NCI-H1694 (cell line): ENCODE results near the gene LOXHD1.

Experiments
- DNase-seq: peaks from one replicate; lab custom pipeline; 2025; lab: John Stamatoyannopoulos, UW

LOXHD1 gene

GRCh38 chr18:46445522-46446313, 211.3 kb downstream of the LOXHD1 start:
- no peak for DNase-seq

- no peak for DNase-seq
Observed at GRCh38 chr18:46439037-46439436, 218.0 kb downstream of the LOXHD1 start.

GRCh38 chr18:46437061-46437460, 220.0 kb downstream of the LOXHD1 start:
- DNase-seq, result no peak

GRCh38 chr18:46436621-46437020, 220.4 kb downstream of the LOXHD1 start:
- no peak for DNase-seq

- no peak for DNase-seq
Observed at GRCh38 chr18:46435031-46435430, 222.0 kb downstream of the LOXHD1 start.

GRCh38 chr18:46434629-46435028, 222.4 kb downstream of the LOXHD1 start:
- no peak for DNase-seq

GRCh38 chr18:46433121-46433826, 223.7 kb downstream of the LOXHD1 start:
- no peak for DNase-seq

- DNase-seq, result no peak
Observed at GRCh38 chr18:46431522-46432171, 225.4 kb downstream of the LOXHD1 start.

GRCh38 chr18:46429649-46430224, 227.3 kb downstream of the LOXHD1 start:
- DNase-seq, result no peak

- DNase-seq, result no peak
Observed at GRCh38 chr18:46429130-46429529, 227.9 kb downstream of the LOXHD1 start.

- no peak for DNase-seq
Observed at GRCh38 chr18:46428368-46428767, 228.7 kb downstream of the LOXHD1 start.

- no peak for DNase-seq
Observed at GRCh38 chr18:46427216-46427995, 229.6 kb downstream of the LOXHD1 start.
